Loucy (cell line): Measurements from ENCODE around the gene GSTA1.
"Not testable (repeated sequence)": the region's sequence is repeated elsewhere in the genome, so short reads cannot be mapped to it uniquely, and the experiment has no call there.

Experiments used
- H2AFZ ChIP-seq: fragments of 200-600 bp; sonication (generic); 2 replicates; pipeline ENCODE4 v1.6.0; 2016; ENCODE audit warnings: antibody characterized with exemption, mild to moderate bottlenecking, low read length, moderate library complexity
- H3F3A ChIP-seq: fragments of 200-600 bp; 2 replicates; pipeline ENCODE4 v1.6.0; 2016; ENCODE audit warnings: antibody characterized with exemption, low read depth, mild to moderate bottlenecking
- H3K27me3 ChIP-seq: fragments of 200-600 bp; sonication (generic); 2 replicates; pipeline ENCODE4 v1.6.1; 2014; ENCODE audit warnings: low read length, mild to moderate bottlenecking; ENCODE audit not compliant: insufficient read depth, poor library complexity, severe bottlenecking
- H3K36me3 ChIP-seq: fragments of 200-600 bp; sonication (generic); 2 replicates; pipeline ENCODE4 v1.6.1; 2016; ENCODE audit warnings: low read length; ENCODE audit not compliant: insufficient read depth
- H3K4me1 ChIP-seq: fragments of 200-600 bp; sonication (generic); 2 replicates; pipeline ENCODE4 v1.5.1; 2014; ENCODE audit warnings: low read length, mild to moderate bottlenecking; ENCODE audit not compliant: insufficient read depth, poor library complexity, severe bottlenecking
- H3K4me2 ChIP-seq: fragments of 200-600 bp; sonication (generic); 2 replicates; pipeline ENCODE4 v1.6.0; 2014; ENCODE audit warnings: antibody characterized with exemption, low read length, low read depth, mild to moderate bottlenecking; ENCODE audit not compliant: poor library complexity, severe bottlenecking
- H3K4me3 ChIP-seq: fragments of 200-600 bp; sonication (generic); 2 replicates; pipeline ENCODE4 v1.5.1; 2014; ENCODE audit warnings: low read length, mild to moderate bottlenecking, mixed read lengths; ENCODE audit not compliant: poor library complexity, severe bottlenecking
- H3K79me2 ChIP-seq: fragments of 200-600 bp; sonication (generic); 2 replicates; pipeline ENCODE4 v1.6.1; 2014; ENCODE audit warnings: low read length; ENCODE audit not compliant: insufficient read depth
- H3K9ac ChIP-seq: fragments of 200-600 bp; sonication (generic); 2 replicates; pipeline ENCODE4 v1.6.0; 2014; ENCODE audit warnings: mild to moderate bottlenecking, low read depth, low read length, moderate library complexity; ENCODE audit not compliant: poor library complexity, severe bottlenecking
- H3K9me2 ChIP-seq: fragments of 200-600 bp; sonication (generic); replicated peaks from 2 replicates; pipeline ENCODE4 v1.6.1; 2016; ENCODE audit warnings: low read depth, low read length, mixed read lengths
- H3K9me3 ChIP-seq: fragments of 200-600 bp; sonication (generic); 2 replicates; pipeline ENCODE4 v1.6.1; 2014; ENCODE audit warnings: mild to moderate bottlenecking, antibody characterized with exemption, low read length, low read depth; ENCODE audit not compliant: insufficient read depth
- H4K20me1 ChIP-seq: fragments of 200-600 bp; sonication (generic); 2 replicates; pipeline ENCODE4 v1.6.0; 2014; ENCODE audit warnings: antibody characterized with exemption, low read length, mild to moderate bottlenecking; ENCODE audit not compliant: insufficient read depth, poor library complexity, severe bottlenecking
- CTCF ChIP-seq: fragments of 200-600 bp; sonication (generic); conservative IDR thresholded peaks from 2 replicates; pipeline ENCODE4 v1.5.1; 2014; ENCODE audit warnings: mild to moderate bottlenecking, antibody characterized with exemption, low read length
- EZH2phosphoT487 ChIP-seq: fragments of 200-600 bp; IDR thresholded peaks from 2 replicates; pipeline ENCODE4 v1.6.1; 2018; ENCODE audit warnings: antibody characterized with exemption, mild to moderate bottlenecking, moderate library complexity, borderline replicate concordance

GSTA1 gene

GRCh38 chr6:52840763-52841585, 37.4 kb upstream of the GSTA1 start, which contains the start of gene GSTA5:
GSTA5 (minus strand) TSS chr6:52840813.
- Histone ChIP-seq H3K4me3 (no peak within 1 kb of the TSS), H3K4me2 (no peak within 1 kb of the TSS), H3K27me3 (no peaks in the 10 kb centered on the region), H2AFZ (no peak within 1 kb of the TSS), H3K36me3 (no peaks in the 10 kb centered on the region), H3K9ac (no peak within 1 kb of the TSS), H4K20me1 (no peaks in the 10 kb centered on the region), H3F3A (no peaks in the 10 kb centered on the region), H3K9me3 (no peaks in the 10 kb centered on the region), H3K4me1 (no peaks in the 10 kb centered on the region), H3K79me2 (no peaks in the 10 kb centered on the region), H3K9me2 (no peaks in the 10 kb centered on the region)
- TF ChIP-seq EZH2phosphoT487: no peak
- no peak for TF ChIP-seq CTCF

- no peaks in the 10 kb centered on the region for H3K79me2 ChIP-seq
- no peak overlapping the region for H3K4me3 ChIP-seq
- H3K36me3 ChIP-seq: no peaks in the 10 kb centered on the region
- peak; percentile 82 for TF ChIP-seq CTCF
- TF ChIP-seq EZH2phosphoT487: no peak
- H4K20me1 ChIP-seq: no peaks in the 10 kb centered on the region
- no peaks in the 10 kb centered on the region for H3K4me1 ChIP-seq
- H3K9ac ChIP-seq: no peak overlapping the region
- no peak overlapping the region for H2AFZ ChIP-seq
- H3K27me3 ChIP-seq: no peaks in the 10 kb centered on the region
- no peak overlapping the region for H3K4me2 ChIP-seq
- H3K9me3 ChIP-seq: no peaks in the 10 kb centered on the region
- H3K9me2 ChIP-seq: no peaks in the 10 kb centered on the region
- H3F3A ChIP-seq: no peaks in the 10 kb centered on the region
Measured at GRCh38 chr6:52839124-52840055, 35.8 kb upstream of the GSTA1 start.

- TF ChIP-seq CTCF: no peak
- TF ChIP-seq EZH2phosphoT487: no peak
- Histone ChIP-seq H3K4me2 (no peak overlapping the region), H3K27me3 (no peaks in the 10 kb centered on the region), H3K79me2 (no peaks in the 10 kb centered on the region), H3K4me1 (no peaks in the 10 kb centered on the region), H3K4me3 (no peak overlapping the region), H3F3A (no peaks in the 10 kb centered on the region), H3K36me3 (no peaks in the 10 kb centered on the region), H3K9me2 (no peaks in the 10 kb centered on the region), H4K20me1 (no peaks in the 10 kb centered on the region), H3K9me3 (no peaks in the 10 kb centered on the region), H2AFZ (no peak overlapping the region), H3K9ac (no peak overlapping the region)
Measured at GRCh38 chr6:52834481-52834880, 30.9 kb upstream of the GSTA1 start.

GRCh38 chr6:52830869-52831268, 27.3 kb upstream of the GSTA1 start:
- not testable (repeated sequence) for H3K4me2 ChIP-seq, H3F3A ChIP-seq, H3K4me3 ChIP-seq, H2AFZ ChIP-seq, H3K27me3 ChIP-seq, H3K4me1 ChIP-seq, H3K9me2 ChIP-seq, H3K9ac ChIP-seq, H3K36me3 ChIP-seq, H4K20me1 ChIP-seq, H3K9me3 ChIP-seq, H3K79me2 ChIP-seq
